HPDE6-E6E7 (cell line): ENCODE results near the gene TNFSF4.
"Not testable (repeated sequence)": the region's sequence is repeated elsewhere in the genome, so short reads cannot be mapped to it uniquely, and the experiment has no call there.

Source experiments
- DNase-seq: peaks from one replicate; pipeline ENCODE4 v3.0.0; 2011; ENCODE audit warnings: missing footprints; ENCODE audit errors: extremely low spot score

TNFSF4 gene, protein sequence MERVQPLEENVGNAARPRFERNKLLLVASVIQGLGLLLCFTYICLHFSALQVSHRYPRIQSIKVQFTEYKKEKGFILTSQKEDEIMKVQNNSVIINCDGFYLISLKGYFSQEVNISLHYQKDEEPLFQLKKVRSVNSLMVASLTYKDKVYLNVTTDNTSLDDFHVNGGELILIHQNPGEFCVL

DNA sequence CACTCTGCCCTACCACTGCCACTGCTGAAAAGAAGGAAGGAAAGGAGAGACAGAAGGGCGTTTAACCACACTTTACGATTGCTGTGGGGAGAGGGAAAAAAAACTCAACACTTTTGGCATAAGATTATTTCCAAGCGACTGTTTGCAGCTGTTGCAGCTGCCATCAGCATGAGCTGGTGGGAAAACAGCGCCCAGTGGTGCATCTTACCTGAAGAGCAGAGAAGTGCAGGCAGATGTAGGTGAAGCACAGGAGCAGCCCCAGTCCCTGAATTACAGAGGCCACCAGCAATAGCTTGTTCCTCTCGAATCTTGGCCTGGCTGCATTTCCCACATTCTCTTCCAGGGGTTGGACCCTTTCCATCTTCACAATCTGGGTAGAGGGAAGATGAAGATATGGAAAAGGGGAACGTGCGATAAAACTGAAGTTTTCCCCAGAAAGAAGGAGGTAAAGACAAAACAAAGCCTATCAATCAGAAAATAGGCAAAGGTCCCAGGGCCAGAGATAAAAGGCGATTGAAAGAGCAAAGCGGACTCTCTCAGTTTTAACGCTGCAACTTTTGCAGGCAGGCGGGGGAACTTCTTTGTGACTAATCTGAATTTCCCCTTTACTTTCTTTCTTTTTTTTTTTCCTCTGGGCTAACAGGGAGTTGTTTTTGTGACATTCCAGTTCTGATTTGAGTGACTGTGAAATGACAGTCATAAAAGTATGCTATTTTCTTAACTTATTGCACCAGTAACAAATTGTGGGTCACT, at the start of gene TNFSF4:
Gene TNFSF4, minus strand, starts transcription at position 516 of the 753 bp plus-strand sequence. Its CDS starts 155 bp downstream, at position 361.
- DNase-seq: no peak

DNA sequence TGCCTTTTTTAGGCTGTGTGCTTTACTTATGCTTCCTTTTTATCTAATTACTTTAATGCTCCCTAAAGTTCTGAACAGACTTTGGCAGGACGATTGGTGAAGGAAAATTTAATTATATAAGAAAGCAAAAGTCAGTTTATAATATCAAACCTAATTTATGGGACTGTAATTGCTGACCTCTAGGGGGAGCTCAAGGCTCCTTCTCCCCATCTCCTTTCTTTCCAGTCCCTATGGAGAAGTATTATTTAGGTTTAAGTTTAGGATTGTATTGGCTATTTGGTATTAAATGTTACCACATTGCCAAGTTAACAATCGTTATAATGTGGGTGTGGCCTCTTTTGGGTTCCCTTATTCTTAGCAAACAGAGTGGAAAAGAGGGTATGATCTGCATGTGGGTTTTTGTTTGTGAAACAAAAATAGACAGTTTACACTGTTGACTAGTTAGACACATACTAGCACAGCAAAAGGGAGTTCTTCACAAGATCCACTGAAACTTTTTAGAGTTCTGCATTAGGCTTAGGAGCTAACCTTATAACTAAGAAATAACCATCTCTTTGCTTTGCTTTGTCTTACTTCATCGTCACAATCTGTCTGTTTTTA, 48.2 kb upstream of the TNFSF4 start:
- peak; percentile 21 for DNase-seq

DNA sequence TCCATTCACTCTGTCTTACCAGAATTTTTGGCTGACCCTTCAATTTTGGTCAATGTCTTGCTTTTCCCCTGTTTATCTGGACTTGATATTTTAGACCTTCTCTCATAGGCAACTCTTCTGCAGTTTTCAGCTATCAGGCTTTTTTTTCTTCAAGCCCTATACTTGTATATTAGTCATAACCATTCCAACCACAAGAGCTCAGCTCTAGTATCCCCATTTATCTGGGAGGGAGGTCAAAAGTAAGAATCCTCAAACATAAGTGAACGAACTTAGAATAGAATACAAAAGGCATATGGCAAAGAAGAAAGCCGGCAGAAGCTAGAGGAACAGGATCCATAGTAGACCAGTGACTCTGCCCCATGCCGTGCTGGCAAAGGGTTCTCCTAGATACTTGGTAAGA, 45.9 kb upstream of the TNFSF4 start:
- DNase-seq: no peak

DNA sequence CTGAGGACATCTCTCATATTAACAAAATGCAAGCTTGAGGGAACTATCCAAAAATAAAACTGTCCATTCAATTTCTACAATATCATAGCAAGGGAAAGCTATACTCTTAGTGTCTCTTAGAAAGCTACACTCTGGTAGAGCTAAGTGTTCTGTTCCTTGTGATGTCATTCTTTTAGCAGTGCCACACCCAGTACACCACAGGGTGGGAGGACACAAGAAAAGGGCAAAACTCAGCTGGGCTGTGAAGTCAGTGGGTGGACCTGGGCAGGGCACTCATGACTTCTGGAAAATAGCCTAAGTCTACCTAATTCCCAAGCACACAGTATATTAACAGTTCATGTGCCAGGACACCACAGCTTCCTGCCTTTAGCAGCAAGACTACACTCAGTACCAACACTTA, 42.2 kb upstream of the TNFSF4 start:
- no peak for DNase-seq

DNA sequence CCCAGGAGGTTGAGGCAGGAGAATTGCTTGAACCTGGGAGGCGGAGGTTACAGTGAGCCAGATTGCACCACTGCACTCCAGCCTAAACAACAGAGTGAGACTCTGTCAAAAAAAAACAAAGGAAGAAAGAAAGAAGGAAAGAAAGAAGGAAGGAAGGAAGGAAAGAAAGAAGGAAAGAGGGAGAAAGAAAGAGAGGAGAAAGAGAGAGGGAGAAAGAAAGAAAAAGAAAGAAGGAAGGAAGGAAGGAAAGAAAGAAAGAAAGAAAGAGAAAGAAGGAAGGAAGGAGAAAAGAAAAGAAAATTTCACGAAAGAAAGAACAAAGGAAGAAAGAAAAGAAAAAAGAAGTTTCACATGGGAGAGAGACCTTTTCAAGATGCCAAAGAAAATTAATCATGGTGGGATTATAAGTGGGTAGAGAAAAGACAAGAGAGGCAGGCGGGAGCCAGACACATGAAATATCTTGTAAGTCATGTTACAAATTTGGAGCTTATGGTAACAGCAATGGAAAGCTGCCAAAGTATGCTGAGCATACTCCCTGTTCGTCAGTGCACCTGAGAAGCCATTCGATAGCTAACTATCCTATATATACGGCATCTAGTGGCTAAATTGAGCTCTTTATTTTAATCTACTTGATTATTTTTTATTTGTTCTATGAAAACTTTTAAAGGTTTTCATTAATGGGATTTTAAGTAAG, 41.3 kb upstream of the TNFSF4 start:
- DNase-seq: no peak

DNA sequence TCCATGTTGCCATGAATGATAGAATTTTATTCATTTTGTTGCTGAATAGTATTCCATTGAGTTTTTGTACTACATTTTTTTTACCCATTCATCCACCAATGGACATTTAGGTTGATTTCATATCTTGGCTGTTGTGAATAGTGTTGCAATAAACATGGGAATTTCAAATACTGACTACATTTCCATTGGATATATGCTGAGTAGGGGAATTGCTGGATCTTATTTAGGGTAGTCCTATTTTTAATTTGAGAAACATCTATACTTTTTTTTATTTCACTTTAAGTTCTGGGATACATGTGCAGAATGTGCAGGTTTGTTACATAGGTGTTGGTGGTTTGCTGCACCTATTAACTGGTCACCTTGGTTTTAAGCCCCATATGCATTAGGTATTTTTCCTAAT, 38.8 kb upstream of the TNFSF4 start:
- no peak for DNase-seq

DNA sequence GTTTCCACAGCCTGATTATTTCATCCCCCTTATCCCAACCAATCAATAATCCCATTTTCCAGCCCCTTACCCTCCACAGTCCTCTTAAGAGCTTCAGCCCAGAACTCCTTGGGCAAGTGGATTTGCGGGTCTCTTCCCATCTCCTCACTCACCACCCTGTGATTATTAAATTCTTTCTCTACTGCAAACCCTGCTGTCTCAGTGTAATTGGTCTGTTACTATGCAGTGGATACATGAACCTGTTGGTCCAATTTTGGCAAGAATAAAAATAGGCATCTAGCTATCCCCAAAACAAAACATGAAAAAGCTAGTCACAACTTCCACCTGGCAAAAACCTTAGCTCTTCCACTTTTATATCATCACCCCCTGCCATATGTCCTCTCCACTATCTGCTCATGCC, 36.2 kb upstream of the TNFSF4 start:
- no peak for DNase-seq

DNA sequence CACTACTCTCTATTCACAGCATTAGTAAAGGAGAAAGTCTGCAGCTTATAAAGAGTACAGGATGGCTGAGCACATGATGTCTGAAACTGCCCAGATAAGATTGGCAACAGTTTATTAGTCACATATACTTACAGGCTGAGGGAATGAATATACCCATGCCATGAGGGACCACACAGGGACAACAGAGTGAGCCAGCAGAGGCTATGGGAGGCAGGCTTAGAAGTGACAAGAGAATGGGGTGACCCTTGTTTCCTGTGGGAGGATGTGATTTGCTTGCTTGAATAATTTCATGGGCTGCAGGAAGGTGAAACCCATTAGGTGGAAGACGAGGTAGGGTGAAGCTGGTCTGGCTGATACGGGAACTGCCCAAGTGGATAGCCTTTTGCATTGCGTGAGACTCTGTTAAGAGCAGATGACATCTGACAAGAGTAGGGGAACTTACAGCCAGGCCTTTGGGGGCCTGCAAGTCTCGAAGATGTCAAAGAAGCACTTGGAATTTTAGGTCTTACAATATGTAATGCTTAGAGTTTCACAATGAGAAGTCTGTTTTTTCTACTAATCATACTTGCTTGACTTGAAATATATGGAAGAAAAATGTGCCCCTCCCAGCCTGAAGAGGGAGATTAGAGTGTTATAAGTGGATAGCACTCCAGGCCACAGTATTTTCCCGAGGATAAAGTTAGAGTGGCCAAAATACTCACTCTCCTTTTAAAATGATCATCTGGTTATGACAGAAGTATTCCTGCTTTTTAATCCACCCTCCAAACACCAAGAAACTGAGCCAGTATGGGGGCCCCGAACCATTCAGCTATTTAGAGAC, 34.6 kb upstream of the TNFSF4 start:
- no peak for DNase-seq

DNA sequence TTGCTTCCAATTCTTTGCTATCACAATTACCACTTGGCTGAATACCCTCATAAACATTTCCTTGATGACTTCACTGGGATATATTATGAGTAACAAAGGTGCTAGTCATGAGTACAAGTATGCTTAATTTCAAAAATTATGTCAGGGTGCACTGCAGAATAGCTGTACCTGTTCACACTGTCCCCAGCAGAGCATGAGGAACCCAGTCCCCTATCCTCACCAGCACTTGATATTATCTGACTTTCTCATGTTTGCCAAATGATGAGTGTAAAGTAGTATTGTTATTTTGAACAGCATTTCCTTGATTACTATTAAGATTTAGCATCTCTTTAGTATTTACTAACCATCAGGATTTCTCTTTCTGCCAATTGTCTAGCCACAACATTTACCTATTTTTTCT, 33.5 kb upstream of the TNFSF4 start:
- DNase-seq: no peak

DNA sequence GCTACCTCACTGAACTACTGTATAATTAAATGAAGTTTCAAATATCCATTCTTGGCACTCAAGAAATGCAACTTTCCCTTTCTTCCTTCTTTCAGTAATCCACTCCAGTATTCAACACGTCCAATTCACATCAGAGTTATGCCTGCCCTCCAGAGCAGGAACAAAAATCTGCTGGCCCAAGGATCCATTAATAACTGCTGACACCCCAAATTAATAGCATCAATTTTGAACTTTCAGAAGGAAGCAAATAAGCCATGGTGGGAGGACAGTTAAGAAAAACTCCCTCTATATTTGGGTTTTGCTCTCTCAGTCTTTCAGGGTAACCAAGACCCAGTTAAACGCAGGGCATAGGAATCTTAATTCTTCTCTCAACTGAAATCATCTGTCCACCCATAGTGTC, 31.9 kb upstream of the TNFSF4 start:
- no peak for DNase-seq

DNA sequence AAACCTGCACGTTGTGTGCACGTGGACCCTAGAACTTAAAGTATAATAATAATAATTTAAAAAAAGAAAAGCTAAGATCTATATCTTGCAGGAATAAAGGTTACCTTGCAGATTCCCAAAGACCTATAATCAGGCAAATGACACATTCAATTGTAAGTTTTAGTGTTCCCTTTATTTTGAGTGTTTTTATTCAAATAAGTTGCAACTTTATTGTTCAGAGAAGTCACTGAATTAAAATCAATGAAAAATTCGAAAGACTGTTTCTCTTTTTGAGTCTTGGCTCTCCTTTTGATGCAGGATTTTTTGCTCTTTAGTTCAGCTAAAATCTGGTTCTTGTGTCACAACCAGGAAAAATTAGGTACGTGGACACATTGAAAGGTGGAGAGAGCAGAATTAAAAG, 27.8 kb upstream of the TNFSF4 start:
- no peak for DNase-seq

DNA sequence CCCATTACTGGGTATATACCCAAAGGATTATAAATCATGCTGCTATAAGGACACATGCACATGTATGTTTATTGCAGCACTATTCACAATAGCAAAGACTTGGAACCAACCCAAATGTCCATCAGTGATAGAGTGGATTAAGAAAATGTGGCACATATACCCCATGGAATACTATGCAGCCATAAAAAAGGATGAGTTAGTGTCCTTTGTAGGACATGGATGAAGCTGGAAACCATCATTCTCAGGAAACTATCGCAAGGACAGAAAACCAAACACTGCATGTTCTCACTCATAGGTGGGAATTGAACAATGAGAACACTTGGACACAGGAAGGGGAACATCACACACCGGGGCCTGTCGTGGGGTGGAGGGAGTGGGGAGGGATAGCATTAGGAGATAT, 27.3 kb upstream of the TNFSF4 start:
- DNase-seq: not testable (repeated sequence)

DNA sequence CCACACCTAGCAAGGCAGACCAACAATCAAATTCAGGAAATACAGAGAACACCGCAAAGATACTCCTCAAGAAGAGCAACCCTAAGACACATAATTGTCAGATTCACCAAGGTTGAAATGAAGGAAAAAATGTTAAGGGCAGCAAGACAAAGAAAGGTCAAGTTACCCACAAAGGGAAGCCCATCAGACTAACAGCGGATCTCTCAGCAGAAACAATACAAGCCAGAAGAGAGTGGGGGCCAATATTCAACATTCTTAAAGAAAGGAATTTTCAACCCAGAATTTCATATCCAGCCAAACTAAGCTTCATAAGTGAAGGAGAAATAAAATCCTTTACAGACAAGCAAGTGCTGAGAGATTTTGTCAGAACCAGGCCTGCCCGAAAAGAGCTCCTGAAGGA, 21.9 kb upstream of the TNFSF4 start:
- not testable (repeated sequence) for DNase-seq

DNA sequence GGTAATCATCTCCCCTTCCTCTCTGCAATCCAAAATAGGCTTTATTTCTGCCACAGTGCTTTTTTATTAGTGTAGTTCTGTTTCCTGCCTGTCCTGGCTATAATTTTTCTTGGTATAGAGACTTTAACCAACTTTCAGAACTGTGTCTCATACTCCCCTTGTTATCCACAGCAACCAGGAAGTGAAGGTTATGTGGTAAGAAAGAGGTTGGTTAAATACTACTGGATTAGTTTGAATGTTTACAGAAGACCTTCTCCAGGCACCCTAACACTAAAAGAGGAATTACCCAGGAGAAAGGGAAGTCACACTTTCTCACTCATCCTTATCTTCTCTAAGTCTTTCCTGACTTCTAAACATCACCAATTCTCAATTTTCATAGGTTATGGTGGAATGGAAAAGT, 17.8 kb upstream of the TNFSF4 start:
- DNase-seq: no peak

DNA sequence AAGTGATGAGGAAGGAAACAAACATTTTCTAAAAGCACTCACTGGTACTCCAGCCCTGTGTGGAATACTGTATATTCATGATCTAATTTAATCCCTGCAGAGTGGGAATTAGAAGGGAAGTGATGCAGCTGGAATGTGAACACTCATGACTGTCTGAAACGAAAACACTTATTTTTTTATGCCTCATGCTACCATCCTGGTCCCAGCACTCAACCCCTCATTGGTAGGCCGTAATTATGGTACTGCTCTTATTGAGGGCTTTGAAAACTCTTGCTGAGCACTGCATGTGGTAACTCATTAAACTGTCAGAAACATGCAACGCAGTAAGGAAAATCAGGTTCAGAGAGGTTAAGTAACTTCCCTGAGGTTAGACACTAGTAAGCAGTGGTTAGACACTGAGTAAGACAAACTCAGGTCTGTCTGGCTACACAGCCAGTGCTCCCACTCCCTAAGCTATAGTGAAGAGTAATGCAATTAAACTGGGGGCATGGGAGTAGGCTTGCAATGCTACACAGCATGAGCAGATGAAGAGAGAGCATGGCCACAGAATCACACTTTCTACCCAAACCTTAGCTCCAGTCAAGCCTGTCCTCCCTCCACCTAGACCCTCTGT, 17.3 kb upstream of the TNFSF4 start:
- DNase-seq: no peak

DNA sequence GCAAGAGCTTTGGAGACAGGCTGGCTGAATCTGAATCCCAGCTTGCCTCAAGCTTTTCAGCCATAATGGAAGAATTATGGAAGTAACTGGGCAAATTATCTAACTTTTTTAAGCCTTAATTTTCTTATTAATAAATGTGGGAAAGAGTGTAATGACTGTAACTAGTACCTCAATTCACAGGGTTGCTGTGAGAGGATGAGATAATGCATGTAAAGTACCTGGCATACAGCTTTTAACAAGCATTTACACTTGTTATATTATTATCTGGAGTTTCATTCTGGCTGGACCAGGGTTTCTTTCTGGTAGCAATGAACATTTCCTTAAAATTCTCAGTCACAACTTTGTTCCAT, 15.9 kb upstream of the TNFSF4 start:
- DNase-seq: no peak

DNA sequence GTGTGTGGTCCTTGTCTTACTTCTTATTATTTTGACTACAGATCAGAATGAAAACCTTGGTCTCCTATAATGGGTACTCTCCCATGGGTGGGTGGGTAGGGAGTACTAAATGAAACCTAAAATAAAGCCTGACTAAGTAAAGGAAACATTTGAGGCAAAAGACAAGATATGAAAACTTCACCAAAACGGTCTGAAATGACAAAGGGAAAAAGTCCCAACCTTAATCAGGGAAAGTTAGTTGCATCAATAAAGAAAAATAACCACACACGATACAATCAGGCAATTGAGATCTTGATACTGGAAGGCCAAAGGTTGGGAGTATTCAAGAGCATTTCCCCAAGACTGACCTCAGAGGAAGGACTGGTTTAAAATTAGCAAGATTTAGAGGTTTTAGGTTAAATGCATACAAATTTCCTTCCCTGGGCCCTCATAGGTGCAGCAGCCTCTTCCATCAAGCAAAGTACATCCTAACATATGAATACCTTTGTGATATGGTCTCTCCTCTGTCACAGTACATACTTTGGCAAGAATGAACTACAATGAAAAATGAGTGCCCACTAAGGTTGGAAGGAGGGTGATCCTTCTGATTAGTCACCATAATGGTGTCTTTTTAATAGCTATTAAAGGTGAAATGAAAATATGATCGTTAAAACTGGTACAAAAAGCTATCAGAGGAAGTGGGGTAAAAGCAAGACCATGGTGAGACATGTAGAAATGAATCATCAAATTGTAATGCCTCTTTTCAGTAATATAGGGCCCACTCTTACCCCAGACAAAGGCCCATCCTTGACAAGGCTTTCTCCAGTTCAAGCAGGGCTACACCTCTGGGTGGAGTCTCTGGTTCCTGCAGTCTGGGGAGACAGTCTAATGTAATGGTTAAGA, 15.3 kb upstream of the TNFSF4 start:
- DNase-seq: no peak

DNA sequence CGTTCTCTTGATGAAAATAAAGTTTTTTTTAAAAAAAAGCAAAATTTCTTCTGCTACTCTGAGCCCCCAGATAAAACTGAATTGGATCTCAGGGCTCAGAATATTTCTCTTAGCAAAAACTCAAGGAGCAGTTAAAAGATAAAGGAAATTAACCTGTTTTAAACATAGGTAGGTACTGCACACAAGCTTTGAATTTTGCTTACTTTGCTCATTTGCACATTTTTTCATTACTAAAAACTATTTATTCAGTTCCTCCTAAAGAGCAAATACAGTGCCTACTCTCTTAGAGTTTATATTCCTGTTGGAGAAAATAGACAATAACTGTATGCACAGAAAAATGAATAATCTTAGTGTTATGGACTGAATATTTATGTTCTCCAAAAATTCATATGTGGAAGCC, 13.0 kb upstream of the TNFSF4 start:
- DNase-seq: no peak

DNA sequence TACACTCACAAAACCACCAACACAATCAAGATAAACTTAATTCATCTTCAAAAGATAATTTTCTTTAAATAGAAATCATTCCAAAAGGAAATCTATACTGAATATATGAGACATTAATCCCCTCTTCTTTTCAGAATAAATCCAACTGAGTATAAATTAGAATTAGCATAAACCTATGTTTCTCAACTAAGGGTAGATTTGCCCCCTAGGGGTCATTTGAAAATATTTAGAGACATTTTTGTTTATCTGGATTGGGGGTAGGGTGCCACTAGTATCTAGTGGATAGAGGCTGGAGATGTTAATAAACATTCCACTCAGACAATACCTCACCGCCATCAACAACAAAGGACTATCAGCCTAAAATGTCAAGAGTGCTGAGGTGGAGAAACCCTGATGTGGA, 6.5 kb upstream of the TNFSF4 start:
- no peak for DNase-seq

DNA sequence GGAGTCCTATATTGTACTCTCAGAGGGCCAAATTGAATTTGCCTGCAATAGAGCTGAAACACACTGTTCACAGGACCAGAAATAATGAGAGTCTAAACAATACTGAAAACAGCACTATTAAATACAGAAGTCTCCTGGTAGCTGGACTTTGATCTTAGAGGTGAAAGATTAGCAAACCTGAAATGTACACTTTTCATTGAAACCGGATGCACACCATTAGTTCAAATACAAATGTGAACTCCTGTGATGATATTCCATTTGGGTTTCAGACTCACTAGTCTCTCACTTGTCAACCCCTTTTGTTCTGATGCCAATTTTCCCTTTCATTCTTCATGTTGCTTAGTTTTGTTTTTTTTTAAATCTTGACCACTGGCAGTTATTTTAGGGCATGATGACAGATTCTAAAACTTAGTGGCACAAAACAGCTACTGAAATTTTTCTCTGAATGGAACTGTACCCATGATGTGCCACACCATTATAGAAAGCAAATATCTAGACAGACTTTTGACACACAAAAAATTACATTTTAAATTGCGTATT, 5.9 kb upstream of the TNFSF4 start:
- DNase-seq: no peak
